SU-DHL-6 (cell line): ENCODE results near the gene PRLR.

Experiments
- CTCF ChIP-seq: fragments of 200-600 bp; sonication (generic); IDR thresholded peaks from one replicate; pipeline ENCODE4 v1.5.1; 2017; ENCODE audit warnings: antibody characterized with exemption, mild to moderate bottlenecking, low read length, moderate library complexity; ENCODE audit not compliant: insufficient read depth, poor library complexity, severe bottlenecking
- EZH2phosphoT487 ChIP-seq: fragments of 200-600 bp; sonication (generic), shearing (Covaris generic); conservative IDR thresholded peaks from 2 replicates; pipeline ENCODE4 v1.6.1; 2018; ENCODE audit warnings: mild to moderate bottlenecking, antibody characterized with exemption, low read length, moderate library complexity, mixed read lengths

- TF ChIP-seq CTCF: no peak
- no peak for TF ChIP-seq EZH2phosphoT487
These were observed 185.6 kb downstream of the PRLR start for GRCh38 chr5:35044649-35045048.
